ENCODE data around the gene CNN3. TPM values are rescaled to one million over a fixed set of nuclear protein-coding genes. Genes with fewer than 3 reads are reported as not detected.

Gene CNN3
- total RNA-seq, 2 experiments from 2014 or later = not detected

- CTCF ChIA-PET (ENCODE audit: unreplicated experiment) = no interaction called here
- POLR2A ChIA-PET = interaction anchor here (0.9 kb wide), 1 partner anchor 997 kb away, joined by 3 read pairs; no protein-coding TSS in a partner anchor
- no peaks in the 10 kb centered on the region for H3K4me1 ChIP-seq (ENCODE audit: insufficient read depth, low read length, poor library complexity, severe bottlenecking)
- H3K27ac ChIP-seq (ENCODE audit: low read depth, low read length, poor library complexity, severe bottlenecking) = no peak overlapping the region
- no peak overlapping the region for H3K4me2 ChIP-seq (ENCODE audit: low read length)
- BruUV-seq (replicated peaks) = no TSS peak
- no peak overlapping the region for H2AFZ ChIP-seq (ENCODE audit: low read length)
- no peaks in the 10 kb centered on the region for H3K79me2 ChIP-seq (ENCODE audit: insufficient read depth, low read depth, low read length)
- no peak for DNase-seq (ENCODE audit: low spot score)
- no peaks in the 10 kb centered on the region for H4K20me1 ChIP-seq (ENCODE audit: insufficient read depth, low read length)
- intact Hi-C loops (cut with micrococcal nuclease; ENCODE audit: unreplicated experiment) = no loop called here
- no peaks in the 10 kb centered on the region for H3K9me2 ChIP-seq (ENCODE audit: insufficient read depth, low read length)
- TF ChIP-seq CTCF (conservative IDR thresholded peaks at IDR 0.05; ENCODE audit: low read length) (no peak), EZH2phosphoT487 (IDR thresholded peaks at IDR 0.05; ENCODE audit: borderline replicate concordance, low read depth, low read length) (no peak)
- H3K4me3 ChIP-seq (ENCODE audit: low read depth, low read length, poor library complexity, severe bottlenecking) = no peak overlapping the region
- H3K9me3 ChIP-seq (ENCODE audit: low read length) = no peaks in the 10 kb centered on the region
- no peaks in the 10 kb centered on the region for H3K36me3 ChIP-seq (ENCODE audit: insufficient read depth, low read length)
Measured at GRCh38 chr1:94922761-94923331, 4.1 kb downstream of the CNN3 start.

GRCh38 chr1:94921977-94922376 lies 4.9 kb downstream of the CNN3 start:
- no peak overlapping the region for H3K27ac ChIP-seq (ENCODE audit: low read depth, low read length, poor library complexity, severe bottlenecking)
- ChIA-PET CTCF (ENCODE audit: unreplicated experiment) (no interaction called here), POLR2A (no interaction called here)
- H2AFZ ChIP-seq (ENCODE audit: low read length) = no peak overlapping the region
- BruUV-seq (replicated peaks) = no TSS peak
- H3K36me3 ChIP-seq (ENCODE audit: insufficient read depth, low read length) = no peaks in the 10 kb centered on the region
- H4K20me1 ChIP-seq (ENCODE audit: insufficient read depth, low read length) = no peaks in the 10 kb centered on the region
- no peaks in the 10 kb centered on the region for H3K9me2 ChIP-seq (ENCODE audit: insufficient read depth, low read length)
- no peak overlapping the region for H3K4me3 ChIP-seq (ENCODE audit: low read depth, low read length, poor library complexity, severe bottlenecking)
- no peaks in the 10 kb centered on the region for H3K79me2 ChIP-seq (ENCODE audit: insufficient read depth, low read depth, low read length)
- no peaks in the 10 kb centered on the region for H3K4me1 ChIP-seq (ENCODE audit: insufficient read depth, low read length, poor library complexity, severe bottlenecking)
- intact Hi-C loops (cut with micrococcal nuclease; ENCODE audit: unreplicated experiment) = no loop called here
- no peak overlapping the region for H3K4me2 ChIP-seq (ENCODE audit: low read length)
- no peak for DNase-seq (ENCODE audit: low spot score)
- no peaks in the 10 kb centered on the region for H3K9me3 ChIP-seq (ENCODE audit: low read length)
- no peak for TF ChIP-seq CTCF (conservative IDR thresholded peaks at IDR 0.05; ENCODE audit: low read length)
- TF ChIP-seq EZH2phosphoT487 (IDR thresholded peaks at IDR 0.05; ENCODE audit: borderline replicate concordance, low read depth, low read length) = no peak

GRCh38 chr1:94920061-94920460 lies 6.8 kb downstream of the CNN3 start:
- CTCF ChIA-PET (ENCODE audit: unreplicated experiment) = no interaction called here
- no peak for DNase-seq (ENCODE audit: low spot score)
- Histone ChIP-seq H3K27ac (ENCODE audit: low read depth, low read length, poor library complexity, severe bottlenecking) (no peak overlapping the region), H4K20me1 (ENCODE audit: insufficient read depth, low read length) (no peaks in the 10 kb centered on the region), H3K79me2 (ENCODE audit: insufficient read depth, low read depth, low read length) (no peaks in the 10 kb centered on the region), H3K4me3 (ENCODE audit: low read depth, low read length, poor library complexity, severe bottlenecking) (no peak overlapping the region), H3K4me2 (ENCODE audit: low read length) (no peak overlapping the region), H3K9me3 (ENCODE audit: low read length) (no peaks in the 10 kb centered on the region), H2AFZ (ENCODE audit: low read length) (no peak overlapping the region), H3K36me3 (ENCODE audit: insufficient read depth, low read length) (no peaks in the 10 kb centered on the region), H3K4me1 (ENCODE audit: insufficient read depth, low read length, poor library complexity, severe bottlenecking) (no peaks in the 10 kb centered on the region), H3K9me2 (ENCODE audit: insufficient read depth, low read length) (no peaks in the 10 kb centered on the region)
- intact Hi-C loops (cut with micrococcal nuclease; ENCODE audit: unreplicated experiment) = no loop called here
- POLR2A ChIA-PET = no interaction called here
- BruUV-seq (replicated peaks) = no TSS peak
- TF ChIP-seq EZH2phosphoT487 (IDR thresholded peaks at IDR 0.05; ENCODE audit: borderline replicate concordance, low read depth, low read length) (no peak), CTCF (conservative IDR thresholded peaks at IDR 0.05; ENCODE audit: low read length) (no peak)
